Kidney (tissue), 14 donors: ENCODE measurements around the gene MN1. TPM values are rescaled to one million over a fixed set of nuclear protein-coding genes. Genes with fewer than 3 reads are reported as not detected.

Experiments used
- DNase-seq, 5 donors: peaks; one replicate each; pipeline ENCODE4 v3.0.0-alpha.2; 2013 to 2020
- FAIRE-seq: peaks from 2 replicates; lab custom pipeline; 2012; peaks lifted over from hg19 to GRCh38; lab: Jason Lieb, UNC
- H3K27ac ChIP-seq, 2 donors: one replicate each; pipeline ENCODE4 v1.7.0; 2013; ENCODE audit warnings: low read depth in 2 of 2, low read length in 2 of 2, inconsistent platforms in 1 of 2
- H3K27me3 ChIP-seq: one replicate; pipeline ENCODE4 v1.7.1; 2013; ENCODE audit warnings: low read length, inconsistent platforms; ENCODE audit not compliant: control insufficient read depth, insufficient read depth
- H3K36me3 ChIP-seq, 3 donors: one replicate each; pipeline versions ENCODE4 v1.7.0 to v1.7.1; 2013; ENCODE audit warnings: low read length in 3 of 3, control low read depth in 1 of 3, inconsistent platforms in 1 of 3; ENCODE audit not compliant: insufficient read depth in 3 of 3, control insufficient read depth in 2 of 3
- H3K4me1 ChIP-seq, 3 donors: one replicate each; pipeline versions ENCODE4 v1.7.0 to v1.7.1; 2013; ENCODE audit warnings: low read length in 3 of 3, inconsistent platforms in 1 of 3, low read depth in 1 of 3; ENCODE audit not compliant: control insufficient read depth in 2 of 3, insufficient read depth in 2 of 3
- H3K4me3 ChIP-seq, 3 donors: one replicate each; pipeline versions ENCODE4 v1.7.0 to v1.8.1; 2013; ENCODE audit warnings: low read length in 3 of 3, control low read depth in 1 of 3, inconsistent platforms in 1 of 3
- H3K9ac ChIP-seq, 3 donors: one replicate each; pipeline versions ENCODE4 v1.7.0 to v1.7.1; 2013; ENCODE audit warnings: low read length in 3 of 3, control low read depth in 1 of 3, inconsistent platforms in 1 of 3
- H3K9me3 ChIP-seq, 3 donors: one replicate each; pipeline versions ENCODE4 v1.7.0 to v1.7.1; 2013; ENCODE audit warnings: low read length in 3 of 3, control low read depth in 1 of 3, inconsistent platforms in 1 of 3; ENCODE audit not compliant: control insufficient read depth in 2 of 3, insufficient read depth in 1 of 3
- intact Hi-C: fragments of 100-400 bp; cut with DNase I; formaldehyde crosslinking; loops from one replicate; pipeline ENCODE4 v1.11.1; 2022
- polyA plus RNA-seq: library from polyadenylated mRNA; stranded (reverse); fragments of 350-450 nt; fragmentation: Illumina TruSeq; extraction: RNeasy Lipid Tissue Mini Kit (QIAGEN cat#74804); gene quantifications from one replicate; pipeline ENCODE4 v1.2.3, GENCODE V29; 2014; ENCODE audit warnings: low read depth, low replicate concordance; ENCODE audit not compliant: insufficient read depth
- total RNA-seq: library from RNA; stranded (reverse); fragmentation: NEBNext Ultra II Directional; extraction: Animal tissue kit (Norgen Biotek cat#: 25700); gene quantifications from one replicate; pipeline ENCODE4 v1.2.1, GENCODE V29; 2021
- TF ChIP-seq, protein P1 (sequence below): IDR thresholded peaks from 3 replicates; pipeline ENCODE4 v1.5.1; 2012; ENCODE audit warnings: mild to moderate bottlenecking, moderate library complexity, borderline replicate concordance; ENCODE audit not compliant: insufficient read depth; ENCODE audit errors: extremely low read depth
- donor health status: control.
- donor health status: control.
- donor health status: control.
- donor health status: control.
- donor health status: control.
- donor health status: DM: yes; HTN: yes; CAD: no.
- donor health status: Normal renal cell carcinoma (clear cell type).

The MN1 gene
- total and polyA plus RNA-seq, 2 donors from 2014 or later: 0.92 to 3.2 TPM

- DNase-seq (no peak), FAIRE-seq (no peak)
- Histone ChIP-seq H3K36me3 (no peaks in the 10 kb centered on the region), H3K27ac (no peak overlapping the region), H3K9me3 (no peaks in the 10 kb centered on the region), H3K4me1 (no peaks in the 10 kb centered on the region), H3K4me3 (no peak overlapping the region), H3K27me3 (no peaks in the 10 kb centered on the region), H3K9ac (no peak overlapping the region)
- TF ChIP-seq, protein P1, sequence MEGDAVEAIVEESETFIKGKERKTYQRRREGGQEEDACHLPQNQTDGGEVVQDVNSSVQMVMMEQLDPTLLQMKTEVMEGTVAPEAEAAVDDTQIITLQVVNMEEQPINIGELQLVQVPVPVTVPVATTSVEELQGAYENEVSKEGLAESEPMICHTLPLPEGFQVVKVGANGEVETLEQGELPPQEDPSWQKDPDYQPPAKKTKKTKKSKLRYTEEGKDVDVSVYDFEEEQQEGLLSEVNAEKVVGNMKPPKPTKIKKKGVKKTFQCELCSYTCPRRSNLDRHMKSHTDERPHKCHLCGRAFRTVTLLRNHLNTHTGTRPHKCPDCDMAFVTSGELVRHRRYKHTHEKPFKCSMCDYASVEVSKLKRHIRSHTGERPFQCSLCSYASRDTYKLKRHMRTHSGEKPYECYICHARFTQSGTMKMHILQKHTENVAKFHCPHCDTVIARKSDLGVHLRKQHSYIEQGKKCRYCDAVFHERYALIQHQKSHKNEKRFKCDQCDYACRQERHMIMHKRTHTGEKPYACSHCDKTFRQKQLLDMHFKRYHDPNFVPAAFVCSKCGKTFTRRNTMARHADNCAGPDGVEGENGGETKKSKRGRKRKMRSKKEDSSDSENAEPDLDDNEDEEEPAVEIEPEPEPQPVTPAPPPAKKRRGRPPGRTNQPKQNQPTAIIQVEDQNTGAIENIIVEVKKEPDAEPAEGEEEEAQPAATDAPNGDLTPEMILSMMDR: no peak
- intact Hi-C loops: no loop called here
Measured at GRCh38 chr22:27823221-27823620, 21.7 kb upstream of the MN1 start.

DNA sequence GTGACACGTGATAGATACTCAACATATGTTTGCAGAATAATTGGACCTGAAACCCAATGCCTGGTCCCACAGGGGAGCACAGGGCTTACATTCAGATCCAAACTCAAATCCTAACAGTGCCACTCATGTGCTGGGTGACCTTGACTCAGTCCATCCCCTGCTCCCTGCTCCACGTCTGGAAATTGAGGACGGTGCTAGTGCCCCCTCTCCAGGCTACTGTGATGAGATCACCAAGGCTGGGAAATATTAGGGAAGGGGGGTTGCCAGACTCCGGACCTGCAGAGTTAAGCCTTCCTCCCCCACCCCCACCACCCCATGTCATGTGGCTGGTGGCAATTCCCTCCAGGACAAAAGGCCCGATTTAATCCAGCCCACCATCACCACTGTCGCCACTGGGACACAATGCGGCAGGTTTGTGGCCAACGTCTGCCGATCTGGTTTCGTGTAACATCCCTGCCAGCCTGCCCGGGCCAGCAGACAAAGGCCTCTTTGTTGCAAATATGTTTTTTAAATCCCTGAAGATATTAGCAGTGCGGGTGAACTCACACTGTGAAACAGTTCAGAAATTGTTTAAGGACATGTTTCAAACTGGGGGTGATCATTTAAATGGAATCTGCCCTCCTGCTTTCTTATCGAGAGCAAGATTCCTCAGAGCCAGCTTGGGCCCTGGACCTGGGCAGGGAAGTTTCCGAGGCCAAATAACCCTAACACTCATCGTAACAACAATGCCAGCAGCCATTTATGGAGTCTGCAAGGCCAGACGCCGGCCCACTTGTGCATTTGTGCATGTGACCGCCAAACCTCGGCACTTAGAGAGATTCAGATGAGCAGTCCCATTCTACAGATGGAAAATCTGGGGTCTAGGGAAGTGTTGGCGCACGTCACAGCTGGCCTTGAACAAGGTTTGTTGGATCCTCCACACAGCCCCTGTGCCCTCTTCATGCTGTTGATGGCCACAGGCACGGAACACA is 19.6 kb upstream of the MN1 start:
- no peak for DNase-seq
- TF ChIP-seq, protein P1: no peak
- H3K9ac ChIP-seq: no peak overlapping the region
- no peaks in the 10 kb centered on the region for H3K4me1 ChIP-seq
- intact Hi-C loops: no loop called here
- FAIRE-seq: no peak
- H3K27me3 ChIP-seq: no peaks in the 10 kb centered on the region
- no peaks in the 10 kb centered on the region for H3K9me3 ChIP-seq
- no peak overlapping the region for H3K4me3 ChIP-seq
- no peak overlapping the region for H3K27ac ChIP-seq
- H3K36me3 ChIP-seq: no peaks in the 10 kb centered on the region

- intact Hi-C loops: no loop called here
- H3K27me3 ChIP-seq: no peaks in the 10 kb centered on the region
- no peak overlapping the region for H3K4me3 ChIP-seq
- no peak overlapping the region for H3K27ac ChIP-seq
- TF ChIP-seq, protein P1: no peak
- no peaks in the 10 kb centered on the region for H3K36me3 ChIP-seq
- no peak overlapping the region for H3K9ac ChIP-seq
- no peak for DNase-seq
- no peaks in the 10 kb centered on the region for H3K9me3 ChIP-seq
- no peaks in the 10 kb centered on the region for H3K4me1 ChIP-seq
- no peak for FAIRE-seq
Measured at GRCh38 chr22:27816552-27816951, 15.0 kb upstream of the MN1 start.
